K562 (cell line): ENCODE results near the gene SPECC1L. TPM values are rescaled to one million over a fixed set of nuclear protein-coding genes. Genes with fewer than 3 reads are reported as not detected.

ENCODE experiments used
- ATAC-seq: fragments of 200-7000 bp; cut with Tn5 transposase; 3 replicates; pipeline ENCODE4 v1.9.1; 2020; ENCODE audit warnings: moderate library complexity
- BruUV-seq: library from RNA; stranded (reverse); fragments of 400-500 nt; replicated peaks from 2 replicates; lab custom pipeline; 2021; lab: Mats Ljungman, UMichigan
- CTCF ChIA-PET: fragments of 300-600 bp; formaldehyde crosslinking; extraction: SDS; loops from one replicate; lab custom pipeline; 2021; ENCODE audit warnings: low intra/inter-chr PET ratio; lab: Yijun Ruan, JAX
- POLR2A ChIA-PET: fragments of 300-600, 350-650 bp; sonication (Branson Sonifier 250); formaldehyde crosslinking; extraction: SDS; loops from one replicate; lab custom pipeline; 2021; ENCODE audit warnings: antibody characterized with exemption, inconsistent platforms; lab: Yijun Ruan, JAX
- DNase-seq, 4 experiments: peaks; one replicate each; pipeline versions ENCODE4 v3.0.0 to v3.0.0-alpha.2; 2011 to 2018; ENCODE audit warnings: low spot score in 3 of 4, mixed read lengths in 3 of 4; ENCODE audit errors: extremely low read depth in 1 of 4
- FAIRE-seq: peaks from 2 replicates; lab custom pipeline; 2011; peaks lifted over from hg19 to GRCh38; lab: Jason Lieb, UNC
- H2AFZ ChIP-seq: 2 replicates; pipeline ENCODE4 v1.6.0; 2011; ENCODE audit warnings: low read depth, low read length, control low read depth, inconsistent platforms
- H3K27ac ChIP-seq: fragments of 200-600 bp; 3 replicates; pipeline ENCODE4 v1.8.0; 2011; ENCODE audit warnings: low read depth, mild to moderate bottlenecking, control low read depth, inconsistent platforms, low read length, moderate library complexity, mixed read lengths; ENCODE audit errors: extremely low read depth
- H3K27me3 ChIP-seq, 2 experiments: fragments of 300-600 bp in 1 of 2; 2 replicates in 1 of 2; 3 replicates in 1 of 2; pipeline versions ENCODE4 v1.6.0 to v1.8.0; 2011; ENCODE audit warnings: inconsistent platforms in 2 of 2, low read length in 2 of 2, mild to moderate bottlenecking in 1 of 2, mixed read lengths in 1 of 2, moderate library complexity in 1 of 2; ENCODE audit not compliant: control insufficient read depth in 2 of 2, insufficient read depth in 2 of 2
- H3K36me3 ChIP-seq: fragments of 300-600 bp; 3 replicates; pipeline ENCODE4 v1.8.0; 2011; ENCODE audit warnings: mild to moderate bottlenecking, low read length, inconsistent platforms; ENCODE audit not compliant: control insufficient read depth, insufficient read depth
- H3K4me1 ChIP-seq, 2 experiments: fragments of 200-600 bp in 1 of 2; replicated peaks in 1 of 2; 2 replicates in 1 of 2; 3 replicates in 1 of 2; pipeline versions ENCODE4 v1.5.1 to v1.8.0; 2011; ENCODE audit warnings: inconsistent platforms in 2 of 2, low read length in 2 of 2, mild to moderate bottlenecking in 1 of 2, mixed read lengths in 1 of 2, moderate library complexity in 1 of 2; ENCODE audit not compliant: control insufficient read depth in 2 of 2, insufficient read depth in 2 of 2
- H3K4me2 ChIP-seq: 2 replicates; pipeline ENCODE4 v1.6.1; 2011; ENCODE audit warnings: low read length, control low read depth, inconsistent platforms, mixed read lengths; ENCODE audit not compliant: insufficient read depth
- H3K4me3 ChIP-seq: fragments of 200-600 bp; sonication (generic), shearing (Covaris generic); 2 replicates; pipeline ENCODE4 v1.5.1; 2016; ENCODE audit warnings: control low read depth, inconsistent platforms
- H3K79me2 ChIP-seq: fragments of 200-600 bp; 3 replicates; pipeline ENCODE4 v1.8.0; 2011; ENCODE audit warnings: low read length, inconsistent platforms; ENCODE audit not compliant: control insufficient read depth, insufficient read depth
- H3K9ac ChIP-seq, 2 experiments: 2 replicates each; pipeline versions ENCODE4 v1.6.0 to v1.6.1; 2011; ENCODE audit warnings: low read depth in 2 of 2, low read length in 2 of 2, control low read depth in 1 of 2, inconsistent platforms in 1 of 2, mild to moderate bottlenecking in 1 of 2, mixed read lengths in 1 of 2; ENCODE audit not compliant: insufficient read depth in 1 of 2
- H3K9me1 ChIP-seq: one replicate; pipeline ENCODE4 v1.6.0; 2011; ENCODE audit warnings: inconsistent platforms, mild to moderate bottlenecking, low read length, moderate library complexity; ENCODE audit not compliant: control insufficient read depth, insufficient read depth
- H3K9me3 ChIP-seq: replicated peaks from 2 replicates; pipeline ENCODE4 v1.5.1; 2011; ENCODE audit warnings: low read depth, low read length, inconsistent platforms; ENCODE audit not compliant: control insufficient read depth, insufficient read depth
- H4K20me1 ChIP-seq: replicated peaks from 2 replicates; pipeline ENCODE4 v1.6.1; 2011; ENCODE audit warnings: low read length, inconsistent platforms, mixed read lengths; ENCODE audit not compliant: control insufficient read depth, insufficient read depth
- ARID3A ChIP-seq: IDR thresholded peaks from 2 replicates; pipeline ENCODE4 v1.6.1; 2012; ENCODE audit warnings: low read depth, low read length, improper control_type of control experiment, borderline replicate concordance
- DEAF1 ChIP-seq: fragments of 450-650 bp; formaldehyde crosslinking; IDR thresholded peaks from 2 replicates; pipeline ENCODE4 v1.4.0; 2020; ENCODE audit warnings: mild to moderate bottlenecking, moderate library complexity
- KLF1 ChIP-seq: fragments of 450-650 bp; IDR thresholded peaks from 2 replicates; pipeline ENCODE4 v1.6.1; 2016; ENCODE audit warnings: missing genetic modification characterization, missing compliant biosample characterization
- SLC30A9 ChIP-seq: fragments of 250-450 bp; sonication (Bioruptor Pico); IDR thresholded peaks from 2 replicates; pipeline ENCODE4 v1.8.0; 2022; ENCODE audit warnings: mild to moderate bottlenecking, moderate library complexity
- SMARCA4 ChIP-seq: fragments of 450-650 bp; IDR thresholded peaks from 2 replicates; pipeline ENCODE4 v1.6.1; 2016
- SRF ChIP-seq, 2 experiments: fragments of 250-450, 450-650 bp in 1 of 2; sonication (Bioruptor Pico) in 1 of 2; sonication (generic) in 1 of 2; formaldehyde crosslinking; IDR thresholded peaks; 2 replicates each; pipeline versions ENCODE4 v1.5.0 to v1.5.1; 2020 to 2022; ENCODE audit warnings: mild to moderate bottlenecking in 1 of 2, missing genetic modification reagents in 1 of 2
- TOE1 ChIP-seq, 2 experiments: fragments of 450-650 bp in 1 of 2; sonication (generic) in 1 of 2; formaldehyde crosslinking in 1 of 2; IDR thresholded peaks; 2 replicates each; pipeline versions ENCODE4 v1.7.1 to v1.8.0; 2016 to 2022; ENCODE audit warnings: borderline replicate concordance in 2 of 2, mild to moderate bottlenecking in 2 of 2, antibody characterized with exemption in 1 of 2, inconsistent platforms in 1 of 2, low read depth in 1 of 2, missing genetic modification reagents in 1 of 2, moderate library complexity in 1 of 2
- ZBTB1 ChIP-seq: sonication (generic); formaldehyde crosslinking; IDR thresholded peaks from 2 replicates; pipeline ENCODE4 v1.8.1; 2023; ENCODE audit warnings: missing genetic modification reagents, low read depth, mild to moderate bottlenecking, borderline replicate concordance
- ZBTB7A ChIP-seq: IDR thresholded peaks from 2 replicates; pipeline ENCODE4 v1.6.1; 2011; ENCODE audit warnings: low read depth, mild to moderate bottlenecking, low read length, moderate library complexity, borderline replicate concordance; ENCODE audit not compliant: control insufficient read depth
- ZFPM2 ChIP-seq: fragments of 250-450 bp; sonication (Bioruptor Pico); IDR thresholded peaks from 2 replicates; pipeline ENCODE4 v1.5.1; 2022; ENCODE audit warnings: mild to moderate bottlenecking
- ZNF274 ChIP-seq: IDR thresholded peaks from 2 replicates; pipeline ENCODE4 v1.6.1; 2011; ENCODE audit warnings: low read depth, mild to moderate bottlenecking, low read length, moderate library complexity, borderline replicate concordance
- WGBS: fragments of 100-300 bp; shearing (Covaris generic); methylation state at CpG from one replicate; pipeline ENCODE4 v1.1.6; 2016; ENCODE audit warnings: low coverage, mixed read lengths; ENCODE audit not compliant: insufficient coverage; ENCODE audit errors: missing lambda C conversion rate; 5-methylcytosine and 5-hydroxymethylcytosine counted together
- in situ Hi-C: fragments of 300-500 bp; cut with MboI; formaldehyde crosslinking; loops from 4 replicates; pipeline ENCODE4 v1.15.0; 2018; ENCODE audit warnings: inconsistent platforms, mixed read lengths
- intact Hi-C: fragments of 100-400 bp; cut with micrococcal nuclease; formaldehyde crosslinking; loops from 2 replicates; pipeline ENCODE4 v1.14.2; 2022
- polyA plus RNA-seq, 8 experiments: library from polyadenylated mRNA; depleted of rRNA in 4 of 8; stranded (reverse) in 5 of 8; unstranded in 3 of 8; fragments of >200 nt; fragmentation: Nextera tagmentation in 2 of 8; fragmentation: Illumina TruSeq in 1 of 8; extraction: Ambion mirVana in 2 of 8; extraction: Trizol in 1 of 8; gene quantifications; 2 replicates each; pipeline versions ENCODE4 v1.2.1 to v1.2.3, GENCODE V29; 2011 to 2014; ENCODE audit warnings: inconsistent platforms in 1 of 8, missing spikeins in 1 of 8
- total RNA-seq, 7 experiments: library from RNA; depleted of rRNA in 6 of 7; stranded (reverse); fragments of >200 nt in 6 of 7; fragmentation: Illumina TruSeq in 2 of 7; extraction: Trizol in 2 of 7; gene quantifications; 2 replicates each; pipeline versions ENCODE4 v1.2.1 to v1.2.3, GENCODE V29; 2011 to 2021; ENCODE audit warnings: low replicate concordance in 1 of 7
- TF ChIP-seq, protein P1 (sequence below): fragments of 450-650 bp; conservative IDR thresholded peaks from 2 replicates; pipeline ENCODE4 v1.6.1; 2016; ENCODE audit warnings: missing genetic modification characterization, low read depth, mild to moderate bottlenecking, missing compliant biosample characterization, moderate library complexity
- TF ChIP-seq, protein P2 (sequence below): sonication (generic); formaldehyde crosslinking; IDR thresholded peaks from 2 replicates; pipeline ENCODE4 v1.8.1; 2022; ENCODE audit warnings: missing genetic modification reagents

The SPECC1L gene
- total and polyA plus RNA-seq, 9 of the 15 experiments (the other 6 are each of a cell fraction or from before 2014, with no cell fraction given): 1.4 to 27.9 (median 14.5) TPM

DNA sequence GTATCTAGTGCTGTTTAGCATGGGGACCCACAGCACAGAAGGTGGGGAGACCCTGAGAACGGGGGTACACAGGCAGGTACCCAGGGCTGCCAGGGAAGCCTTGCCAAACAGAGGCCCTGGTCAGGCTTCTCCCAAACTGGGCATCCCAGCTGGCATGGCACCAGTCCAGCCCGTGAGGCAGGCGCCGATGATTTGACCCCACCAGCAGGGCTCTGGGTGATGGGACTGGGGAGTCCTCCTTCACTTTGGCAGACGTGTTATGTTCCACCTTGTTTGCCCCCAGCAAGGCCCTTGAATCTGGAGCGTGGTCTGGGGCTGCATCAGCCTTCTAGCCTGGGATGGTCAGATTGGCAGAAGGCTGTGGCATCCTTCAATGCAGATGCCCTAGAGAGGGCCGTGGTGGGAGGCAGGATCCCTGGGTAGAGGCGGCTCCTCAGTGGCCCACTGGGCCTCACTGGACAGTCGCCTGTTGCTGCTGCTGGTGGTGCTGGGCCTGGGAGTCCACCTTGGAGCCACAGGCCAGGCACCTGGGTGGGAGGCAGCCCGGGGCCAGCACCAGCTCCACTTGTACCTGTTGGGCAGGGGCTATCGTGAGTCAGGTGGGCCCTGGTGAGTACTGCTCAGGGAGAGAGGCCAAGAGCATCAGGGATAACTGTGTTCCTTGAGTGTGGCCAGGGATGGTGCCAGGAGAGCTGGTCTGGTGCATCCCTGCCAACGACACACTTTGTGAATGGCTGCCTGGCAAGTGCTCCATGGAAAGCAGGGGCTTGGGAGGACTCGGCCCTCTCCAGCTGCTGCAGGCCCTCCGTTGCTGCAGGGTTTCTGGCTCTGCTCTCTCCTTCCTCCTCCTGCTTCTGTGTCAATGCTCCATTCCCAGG, 160.0 kb downstream of the SPECC1L start:
- ATAC-seq (no peak), FAIRE-seq (no peak), DNase-seq (no peak)
- Histone ChIP-seq H2AFZ (no peak overlapping the region), H3K9me1 (no peaks in the 10 kb centered on the region), H3K79me2 (no peaks in the 10 kb centered on the region), H3K36me3 (no peaks in the 10 kb centered on the region), H4K20me1 (peaks cover 7% of the 10 kb centered on the region), H3K4me2 (no peak overlapping the region), H3K4me1 (peaks cover 0 to 35% of the 10 kb centered on the region in 2 experiments; a peak in 3 of 5 replicates), H3K4me3 (no peak overlapping the region), H3K27ac (no peak overlapping the region), H3K9ac (no peak overlapping the region), H3K9me3 (no peaks in the 10 kb centered on the region), H3K27me3 (peaks cover 2 to 23% of the 10 kb centered on the region in 2 experiments; a peak in 4 of 5 replicates)
- intact Hi-C loops (no loop called here), in situ Hi-C loops (no loop called here)
- ChIA-PET CTCF (interaction anchor here (0.6 kb wide), 1 partner anchor 78 kb away, joined by 3 read pairs; no protein-coding TSS in a partner anchor), POLR2A (no interaction called here)
- WGBS: 27% methylated on average over 12 of the region's 14 CpGs
- no TSS peak for BruUV-seq
- TF ChIP-seq SRF (CRISPR knock-in tag; IDR thresholded peaks at IDR 0.05) (no peak), ZNF274 (no peak), TOE1 (IDR thresholded peaks at IDR 0.05; ENCODE audit: borderline replicate concordance) (no peak), TOE1 (CRISPR knock-in tag; IDR thresholded peaks at IDR 0.05; ENCODE audit: borderline replicate concordance, low read depth) (no peak), ZBTB7A (no peak), KLF1 (tag) (no peak), DEAF1 (CRISPR knock-in tag) (no peak), SLC30A9 (CRISPR knock-in tag) (no peak), ZFPM2 (no peak), ZBTB1 (CRISPR knock-in tag) (no peak), ARID3A (no peak), SMARCA4 (no peak)
- TF ChIP-seq, protein P1, sequence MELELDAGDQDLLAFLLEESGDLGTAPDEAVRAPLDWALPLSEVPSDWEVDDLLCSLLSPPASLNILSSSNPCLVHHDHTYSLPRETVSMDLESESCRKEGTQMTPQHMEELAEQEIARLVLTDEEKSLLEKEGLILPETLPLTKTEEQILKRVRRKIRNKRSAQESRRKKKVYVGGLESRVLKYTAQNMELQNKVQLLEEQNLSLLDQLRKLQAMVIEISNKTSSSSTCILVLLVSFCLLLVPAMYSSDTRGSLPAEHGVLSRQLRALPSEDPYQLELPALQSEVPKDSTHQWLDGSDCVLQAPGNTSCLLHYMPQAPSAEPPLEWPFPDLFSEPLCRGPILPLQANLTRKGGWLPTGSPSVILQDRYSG (tag): no peak
- TF ChIP-seq, protein P2, sequence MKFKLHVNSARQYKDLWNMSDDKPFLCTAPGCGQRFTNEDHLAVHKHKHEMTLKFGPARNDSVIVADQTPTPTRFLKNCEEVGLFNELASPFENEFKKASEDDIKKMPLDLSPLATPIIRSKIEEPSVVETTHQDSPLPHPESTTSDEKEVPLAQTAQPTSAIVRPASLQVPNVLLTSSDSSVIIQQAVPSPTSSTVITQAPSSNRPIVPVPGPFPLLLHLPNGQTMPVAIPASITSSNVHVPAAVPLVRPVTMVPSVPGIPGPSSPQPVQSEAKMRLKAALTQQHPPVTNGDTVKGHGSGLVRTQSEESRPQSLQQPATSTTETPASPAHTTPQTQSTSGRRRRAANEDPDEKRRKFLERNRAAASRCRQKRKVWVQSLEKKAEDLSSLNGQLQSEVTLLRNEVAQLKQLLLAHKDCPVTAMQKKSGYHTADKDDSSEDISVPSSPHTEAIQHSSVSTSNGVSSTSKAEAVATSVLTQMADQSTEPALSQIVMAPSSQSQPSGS (CRISPR knock-in tag): no peak
